Measurements from ENCODE around the gene SAMD3.

SAMD3 gene

GRCh38 chr6:130127195-130127594 is 95.6 kb downstream of the SAMD3 start:
- H3K4me3 ChIP-seq (ENCODE audit: insufficient read depth, low read length, poor library complexity, severe bottlenecking), result no peak overlapping the region
- H3K4me2 ChIP-seq (ENCODE audit: low read depth, low read length, poor library complexity, severe bottlenecking), result no peak overlapping the region
- no peaks in the 10 kb centered on the region for H4K20me1 ChIP-seq (ENCODE audit: low read depth, low read length)
- H3K79me2 ChIP-seq (ENCODE audit: insufficient read depth, low read length), result no peaks in the 10 kb centered on the region
- no peaks in the 10 kb centered on the region for H3K36me3 ChIP-seq (ENCODE audit: low read length)
- H2AFZ ChIP-seq (ENCODE audit: low read depth, low read length, severe bottlenecking), result no peak overlapping the region
- H3K9ac ChIP-seq (ENCODE audit: low read length), result no peak overlapping the region
- no peaks in the 10 kb centered on the region for H3K27me3 ChIP-seq (ENCODE audit: low read length)
- TF ChIP-seq EZH2phosphoT487 (conservative IDR thresholded peaks at IDR 0.05; ENCODE audit: low read length) (no peak), CTCF (IDR thresholded peaks at IDR 0.05; ENCODE audit: insufficient read depth, low read length, poor library complexity, severe bottlenecking) (no peak)
- H3K9me3 ChIP-seq (ENCODE audit: insufficient read depth, low read length), result no peaks in the 10 kb centered on the region
- no peak overlapping the region for H3K27ac ChIP-seq (ENCODE audit: low read depth, low read length)
- no peaks in the 10 kb centered on the region for H3K9me2 ChIP-seq (replicated peaks; ENCODE audit: insufficient read depth, low read length)
- H3F3A ChIP-seq (ENCODE audit: insufficient read depth), result no peaks in the 10 kb centered on the region

- H3K4me3 ChIP-seq (ENCODE audit: insufficient read depth, low read length, poor library complexity, severe bottlenecking), result no peak overlapping the region
- H3K4me2 ChIP-seq (ENCODE audit: low read depth, low read length, poor library complexity, severe bottlenecking), result no peak overlapping the region
- H4K20me1 ChIP-seq (ENCODE audit: low read depth, low read length), result no peaks in the 10 kb centered on the region
- H3F3A ChIP-seq (ENCODE audit: insufficient read depth), result no peaks in the 10 kb centered on the region
- no peak overlapping the region for H3K9ac ChIP-seq (ENCODE audit: low read length)
- no peaks in the 10 kb centered on the region for H3K9me2 ChIP-seq (replicated peaks; ENCODE audit: insufficient read depth, low read length)
- no peaks in the 10 kb centered on the region for H3K79me2 ChIP-seq (ENCODE audit: insufficient read depth, low read length)
- no peak overlapping the region for H2AFZ ChIP-seq (ENCODE audit: low read depth, low read length, severe bottlenecking)
- H3K27me3 ChIP-seq (ENCODE audit: low read length), result no peaks in the 10 kb centered on the region
- H3K36me3 ChIP-seq (ENCODE audit: low read length), result no peaks in the 10 kb centered on the region
- H3K27ac ChIP-seq (ENCODE audit: low read depth, low read length), result no peak overlapping the region
- TF ChIP-seq EZH2phosphoT487 (conservative IDR thresholded peaks at IDR 0.05; ENCODE audit: low read length) (no peak), CTCF (IDR thresholded peaks at IDR 0.05; ENCODE audit: insufficient read depth, low read length, poor library complexity, severe bottlenecking) (no peak)
- no peaks in the 10 kb centered on the region for H3K9me3 ChIP-seq (ENCODE audit: insufficient read depth, low read length)
These were observed 100.5 kb downstream of the SAMD3 start for GRCh38 chr6:130122243-130122642.

- Histone ChIP-seq H4K20me1 (ENCODE audit: low read depth, low read length) (no peaks in the 10 kb centered on the region), H3F3A (ENCODE audit: insufficient read depth) (no peaks in the 10 kb centered on the region), H3K9me2 (replicated peaks; ENCODE audit: insufficient read depth, low read length) (no peaks in the 10 kb centered on the region), H3K4me3 (ENCODE audit: insufficient read depth, low read length, poor library complexity, severe bottlenecking) (no peak overlapping the region), H2AFZ (ENCODE audit: low read depth, low read length, severe bottlenecking) (no peak overlapping the region), H3K79me2 (ENCODE audit: insufficient read depth, low read length) (no peaks in the 10 kb centered on the region), H3K36me3 (ENCODE audit: low read length) (no peaks in the 10 kb centered on the region), H3K27me3 (ENCODE audit: low read length) (no peaks in the 10 kb centered on the region), H3K9ac (ENCODE audit: low read length) (no peak overlapping the region), H3K9me3 (ENCODE audit: insufficient read depth, low read length) (no peaks in the 10 kb centered on the region), H3K27ac (ENCODE audit: low read depth, low read length) (no peak overlapping the region), H3K4me2 (ENCODE audit: low read depth, low read length, poor library complexity, severe bottlenecking) (no peak overlapping the region)
- TF ChIP-seq EZH2phosphoT487 (conservative IDR thresholded peaks at IDR 0.05; ENCODE audit: low read length) (no peak), CTCF (IDR thresholded peaks at IDR 0.05; ENCODE audit: insufficient read depth, low read length, poor library complexity, severe bottlenecking) (no peak)
These were observed 102.0 kb downstream of the SAMD3 start for GRCh38 chr6:130120731-130121130.

All from SU-DHL-6 (cell line).